ENCODE results near the gene FAM114A2. TPM values are rescaled to one million over a fixed set of nuclear protein-coding genes. Genes with fewer than 3 reads are reported as not detected.

The FAM114A2 gene
- total RNA-seq, 3 donors from 2014 or later = 21.6 to 32.1 (median 22.0) TPM

DNA sequence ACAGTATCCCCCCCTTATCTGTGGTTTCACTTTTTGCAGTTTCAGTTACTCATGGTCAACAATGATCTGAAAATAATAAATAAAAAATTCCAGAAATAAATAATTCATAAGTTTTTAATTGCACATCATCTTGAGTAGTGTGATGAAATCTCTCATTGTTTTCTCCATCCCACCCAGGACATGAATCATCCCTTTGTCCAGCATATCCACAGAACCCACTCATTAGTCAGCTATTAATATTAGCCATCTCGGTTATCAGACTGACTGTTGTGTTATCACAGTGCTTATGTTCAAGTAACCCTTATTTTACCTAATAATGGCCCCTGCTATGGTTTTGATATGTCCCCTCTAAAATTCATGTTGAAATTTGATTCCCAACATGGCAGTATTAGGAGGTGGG is 40.7 kb downstream of the FAM114A2 start:
- H3K4me3 ChIP-seq = no peak overlapping the region
- no peaks in the 10 kb centered on the region for H3K27me3 ChIP-seq
- no peaks in the 10 kb centered on the region for H3K9me3 ChIP-seq
- intact Hi-C loops (cut with DNase I; ENCODE audit: low total_unique reads) = no loop called here
- H3K4me1 ChIP-seq = no peaks in the 10 kb centered on the region
- H3K36me3 ChIP-seq = peaks cover 15% of the 10 kb centered on the region
- H3K27ac ChIP-seq = no peak overlapping the region
- no peak for DNase-seq (ENCODE audit: low spot score in 2 of 2)
- no peak for TF ChIP-seq POLR2A (IDR thresholded peaks at IDR 0.05)
- no peak for TF ChIP-seq POLR2AphosphoS5 (IDR thresholded peaks at IDR 0.05)
- TF ChIP-seq, protein P1, sequence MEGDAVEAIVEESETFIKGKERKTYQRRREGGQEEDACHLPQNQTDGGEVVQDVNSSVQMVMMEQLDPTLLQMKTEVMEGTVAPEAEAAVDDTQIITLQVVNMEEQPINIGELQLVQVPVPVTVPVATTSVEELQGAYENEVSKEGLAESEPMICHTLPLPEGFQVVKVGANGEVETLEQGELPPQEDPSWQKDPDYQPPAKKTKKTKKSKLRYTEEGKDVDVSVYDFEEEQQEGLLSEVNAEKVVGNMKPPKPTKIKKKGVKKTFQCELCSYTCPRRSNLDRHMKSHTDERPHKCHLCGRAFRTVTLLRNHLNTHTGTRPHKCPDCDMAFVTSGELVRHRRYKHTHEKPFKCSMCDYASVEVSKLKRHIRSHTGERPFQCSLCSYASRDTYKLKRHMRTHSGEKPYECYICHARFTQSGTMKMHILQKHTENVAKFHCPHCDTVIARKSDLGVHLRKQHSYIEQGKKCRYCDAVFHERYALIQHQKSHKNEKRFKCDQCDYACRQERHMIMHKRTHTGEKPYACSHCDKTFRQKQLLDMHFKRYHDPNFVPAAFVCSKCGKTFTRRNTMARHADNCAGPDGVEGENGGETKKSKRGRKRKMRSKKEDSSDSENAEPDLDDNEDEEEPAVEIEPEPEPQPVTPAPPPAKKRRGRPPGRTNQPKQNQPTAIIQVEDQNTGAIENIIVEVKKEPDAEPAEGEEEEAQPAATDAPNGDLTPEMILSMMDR (IDR thresholded peaks at IDR 0.05) = no peak

DNA sequence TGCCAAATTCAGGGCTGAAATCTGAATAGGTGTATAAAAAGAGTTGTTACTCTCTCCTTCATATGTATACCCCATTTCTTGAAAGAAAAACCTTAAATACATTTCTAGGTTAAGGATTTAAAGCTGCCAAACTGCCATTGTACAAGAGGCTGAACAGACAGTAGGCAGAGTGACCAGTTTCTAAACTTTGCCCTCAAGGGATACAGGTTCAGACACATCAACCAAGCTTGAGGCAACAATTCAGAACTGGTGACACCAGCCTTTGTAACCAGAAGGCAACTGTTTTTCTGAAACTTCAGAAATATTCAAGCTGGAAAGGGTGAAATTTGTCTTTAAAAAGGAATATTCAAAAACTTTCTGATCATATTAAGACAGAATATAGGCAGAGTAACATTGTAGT is 47.5 kb downstream of the FAM114A2 start:
- intact Hi-C loops (cut with DNase I; ENCODE audit: low total_unique reads) = no loop called here
- no peak for TF ChIP-seq POLR2A (IDR thresholded peaks at IDR 0.05)
- TF ChIP-seq POLR2AphosphoS5 (IDR thresholded peaks at IDR 0.05) = no peak
- TF ChIP-seq, protein P1 (IDR thresholded peaks at IDR 0.05) = no peak
- DNase-seq (ENCODE audit: low spot score in 2 of 2) = no peak
- H3K9me3 ChIP-seq = no peaks in the 10 kb centered on the region
- H3K4me3 ChIP-seq = no peak overlapping the region
- no peaks in the 10 kb centered on the region for H3K4me1 ChIP-seq
- no peaks in the 10 kb centered on the region for H3K36me3 ChIP-seq
- no peaks in the 10 kb centered on the region for H3K27me3 ChIP-seq
- H3K27ac ChIP-seq = no peak overlapping the region

DNA sequence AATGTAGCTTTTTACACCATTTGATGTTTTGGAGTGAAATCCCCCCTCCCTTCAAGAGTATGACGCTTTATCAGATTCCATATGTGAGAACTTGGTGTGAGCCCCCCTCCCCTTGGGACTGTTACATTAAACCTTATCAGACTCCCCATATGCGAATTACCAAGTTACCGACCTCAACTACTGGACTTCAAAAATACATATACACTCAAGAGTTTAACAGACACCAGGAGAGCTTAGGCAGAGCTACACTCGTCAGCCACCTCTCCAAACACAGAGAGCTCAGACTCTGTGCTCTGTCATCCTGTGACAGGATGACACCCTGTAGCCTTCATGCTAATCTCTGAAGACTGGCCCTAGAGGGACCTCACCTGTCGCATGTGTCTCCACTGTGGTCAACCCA is 50.2 kb downstream of the FAM114A2 start:
- Histone ChIP-seq H3K4me3 (no peak overlapping the region), H3K9me3 (no peaks in the 10 kb centered on the region), H3K36me3 (no peaks in the 10 kb centered on the region), H3K27me3 (no peaks in the 10 kb centered on the region), H3K4me1 (no peaks in the 10 kb centered on the region), H3K27ac (no peak overlapping the region)
- intact Hi-C loops (cut with DNase I; ENCODE audit: low total_unique reads) = no loop called here
- TF ChIP-seq POLR2AphosphoS5 (IDR thresholded peaks at IDR 0.05) = no peak
- TF ChIP-seq POLR2A (IDR thresholded peaks at IDR 0.05) = no peak
- TF ChIP-seq, protein P1 (IDR thresholded peaks at IDR 0.05) = no peak
- no peak for DNase-seq (ENCODE audit: low spot score in 2 of 2)

DNA sequence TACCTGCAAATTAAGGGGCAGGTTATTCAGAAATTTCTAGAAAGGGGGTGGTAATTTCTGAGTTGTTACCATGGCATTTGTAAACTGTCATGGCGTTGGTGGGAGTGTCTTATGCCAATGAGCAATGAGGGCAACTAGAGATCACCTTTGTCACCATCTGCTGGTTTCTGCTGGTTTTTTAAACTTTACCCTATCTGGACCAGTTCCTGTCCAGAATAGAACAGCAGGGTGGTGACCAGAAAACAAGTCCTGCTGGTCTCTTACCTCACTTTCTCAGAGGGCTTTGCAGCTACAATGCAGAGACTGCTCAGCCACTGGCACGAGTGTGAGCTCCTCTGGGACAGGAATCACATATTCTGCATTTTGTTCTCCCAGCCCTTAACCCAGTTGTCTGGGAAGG is 51.4 kb downstream of the FAM114A2 start:
- intact Hi-C loops (cut with DNase I; ENCODE audit: low total_unique reads) = no loop called here
- TF ChIP-seq POLR2AphosphoS5 (IDR thresholded peaks at IDR 0.05) (no peak), POLR2A (IDR thresholded peaks at IDR 0.05) (no peak)
- TF ChIP-seq, protein P1 (IDR thresholded peaks at IDR 0.05) = no peak
- no peak for DNase-seq (ENCODE audit: low spot score in 2 of 2)

GRCh38 chr5:153985498-153985897 is 53.2 kb downstream of the FAM114A2 start:
- intact Hi-C loops (cut with DNase I; ENCODE audit: low total_unique reads) = no loop called here
- no peak overlapping the region for H3K4me3 ChIP-seq
- no peak overlapping the region for H3K27ac ChIP-seq
- no peaks in the 10 kb centered on the region for H3K27me3 ChIP-seq
- no peak for DNase-seq (ENCODE audit: low spot score in 2 of 2)
- no peak for TF ChIP-seq POLR2AphosphoS5 (IDR thresholded peaks at IDR 0.05)
- TF ChIP-seq, protein P1 (IDR thresholded peaks at IDR 0.05) = no peak
- TF ChIP-seq POLR2A (IDR thresholded peaks at IDR 0.05) = no peak
- H3K4me1 ChIP-seq = no peaks in the 10 kb centered on the region
- no peaks in the 10 kb centered on the region for H3K9me3 ChIP-seq
- no peaks in the 10 kb centered on the region for H3K36me3 ChIP-seq

More for the DNA sequence above, 51.4 kb downstream of the FAM114A2 start:
- no peak overlapping the region for H3K27ac ChIP-seq
- H3K4me3 ChIP-seq = no peak overlapping the region
- no peaks in the 10 kb centered on the region for H3K27me3 ChIP-seq
- H3K9me3 ChIP-seq = no peaks in the 10 kb centered on the region
- no peaks in the 10 kb centered on the region for H3K36me3 ChIP-seq
- H3K4me1 ChIP-seq = no peaks in the 10 kb centered on the region
